GM18511 (cell line): ENCODE data around the gene SLC9A7.
"Not testable (repeated sequence)": the region's sequence is repeated elsewhere in the genome, so short reads cannot be mapped to it uniquely, and the experiment has no call there.

Source experiments
- ATAC-seq: cut with Tn5 transposase; IDR thresholded peaks from one replicate; pipeline ENCODE4 v1.9.1; 2021; ENCODE audit warnings: mild to moderate bottlenecking, moderate library complexity; ENCODE audit not compliant: unreplicated experiment

The SLC9A7 gene

GRCh38 chrX:46754586-46755061 is 4.3 kb downstream of the SLC9A7 start:
- no peak for ATAC-seq

DNA sequence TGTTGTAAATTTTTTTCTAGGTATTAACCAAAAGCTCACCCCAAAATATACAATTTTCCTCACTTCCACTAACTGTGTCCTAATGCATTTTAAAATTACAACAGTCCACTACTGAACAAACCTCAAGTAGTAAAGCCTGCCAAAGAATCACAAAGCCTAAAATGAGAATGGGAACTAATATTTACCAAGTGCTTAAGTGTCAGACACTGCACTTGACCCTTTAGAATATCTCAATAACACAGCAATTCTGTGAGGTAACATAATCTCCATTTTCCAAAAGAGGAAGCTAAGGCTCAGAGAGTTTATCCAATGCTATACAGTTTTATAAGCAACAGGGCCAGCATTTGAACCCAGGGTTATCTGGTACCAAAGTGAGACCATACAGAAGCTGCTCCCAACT is 4.9 kb downstream of the SLC9A7 start:
- no peak for ATAC-seq

- no peak for ATAC-seq
Measured at GRCh38 chrX:46750889-46751288, 8.0 kb downstream of the SLC9A7 start.

DNA sequence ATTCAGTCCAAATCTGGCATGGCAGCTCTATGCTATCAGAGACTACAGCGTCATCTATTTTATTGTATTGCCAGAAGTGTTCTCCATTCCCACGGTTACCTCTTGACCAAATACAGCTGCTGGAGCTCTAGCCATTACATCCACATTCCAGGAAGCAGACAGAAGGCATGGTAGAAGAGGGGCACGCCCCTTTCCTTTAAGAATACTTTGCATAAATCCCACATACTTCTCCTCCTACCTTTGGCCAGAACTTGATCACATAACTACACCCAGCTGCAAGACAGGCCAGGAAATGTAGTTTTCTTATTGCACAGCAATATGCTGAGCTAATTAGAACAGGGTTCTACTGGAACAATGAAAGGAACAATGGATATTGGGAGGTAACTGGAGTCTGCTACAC is 14.9 kb downstream of the SLC9A7 start:
- no peak for ATAC-seq

DNA sequence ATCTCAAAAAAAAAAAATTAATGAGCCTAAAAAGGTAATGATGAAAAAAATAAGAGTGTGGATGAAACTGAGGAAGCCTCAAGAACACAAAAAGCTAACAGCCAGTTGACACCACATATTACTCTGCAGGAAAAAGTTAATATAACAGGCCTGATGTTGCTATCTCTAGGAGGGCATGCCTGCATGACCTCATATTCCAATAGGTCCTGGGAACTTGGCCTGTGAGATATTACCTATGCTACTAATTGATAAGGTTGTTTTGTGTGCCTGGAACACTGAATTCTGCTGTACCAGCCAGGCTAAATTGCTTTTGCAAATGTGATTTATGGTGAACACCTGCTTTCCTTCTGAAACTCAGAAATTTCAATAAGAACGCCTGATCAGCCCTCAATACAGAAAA is 15.9 kb downstream of the SLC9A7 start:
- ATAC-seq = no peak

- no peak for ATAC-seq
Measured at GRCh38 chrX:46739736-46740135, 19.2 kb downstream of the SLC9A7 start.

- ATAC-seq = no peak
Measured at GRCh38 chrX:46737462-46737861, 21.5 kb downstream of the SLC9A7 start.

DNA sequence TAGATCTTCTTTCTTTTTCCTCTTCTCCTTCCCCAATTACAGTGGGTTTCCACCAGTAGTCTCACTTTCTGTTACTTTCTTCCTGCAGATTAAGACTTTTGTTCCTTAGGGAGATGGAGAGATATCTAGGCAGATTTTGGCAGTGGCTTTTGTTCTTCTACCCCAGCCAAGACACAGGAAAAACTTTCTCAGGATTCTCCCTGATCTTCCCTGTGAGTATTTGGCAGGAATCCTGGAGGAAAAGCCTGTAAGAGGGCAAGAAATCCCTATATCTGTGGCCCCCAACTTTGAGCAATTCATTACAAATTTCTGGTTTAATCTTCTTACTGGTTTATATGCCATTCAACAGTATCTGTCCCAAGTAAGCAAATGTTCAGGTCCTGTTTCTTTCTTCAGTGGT is 21.9 kb downstream of the SLC9A7 start:
- ATAC-seq = no peak

- no peak for ATAC-seq
Measured at GRCh38 chrX:46735622-46736021, 23.3 kb downstream of the SLC9A7 start.

GRCh38 chrX:46733226-46733625 is 25.7 kb downstream of the SLC9A7 start:
- no peak for ATAC-seq

DNA sequence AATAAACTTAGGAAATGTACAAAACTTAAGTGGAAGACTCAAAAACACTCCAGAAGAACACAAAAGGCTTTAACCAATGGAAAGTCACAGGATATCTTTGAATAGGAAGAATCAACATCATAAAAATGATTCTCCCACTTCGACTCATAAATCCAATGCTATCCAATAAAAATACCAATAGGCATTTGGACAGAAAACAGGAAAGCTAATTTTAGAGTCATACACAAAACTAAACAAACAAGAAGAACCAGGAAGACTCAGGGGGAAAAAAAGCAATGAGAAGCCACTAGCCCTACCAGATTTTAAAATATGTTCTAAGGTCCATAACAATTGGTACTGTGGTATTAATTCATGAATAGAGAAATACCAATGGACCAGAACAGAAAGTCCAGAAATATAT is 28.2 kb downstream of the SLC9A7 start:
- ATAC-seq = no peak

- no peak for ATAC-seq
Measured at GRCh38 chrX:46727441-46727840, 31.5 kb downstream of the SLC9A7 start.

GRCh38 chrX:46723569-46723927 is 35.4 kb downstream of the SLC9A7 start:
- not testable (repeated sequence) for ATAC-seq

- ATAC-seq = no peak
Measured at GRCh38 chrX:46722742-46723568, 36.0 kb downstream of the SLC9A7 start.

GRCh38 chrX:46716796-46717195 is 42.1 kb downstream of the SLC9A7 start:
- ATAC-seq = no peak

DNA sequence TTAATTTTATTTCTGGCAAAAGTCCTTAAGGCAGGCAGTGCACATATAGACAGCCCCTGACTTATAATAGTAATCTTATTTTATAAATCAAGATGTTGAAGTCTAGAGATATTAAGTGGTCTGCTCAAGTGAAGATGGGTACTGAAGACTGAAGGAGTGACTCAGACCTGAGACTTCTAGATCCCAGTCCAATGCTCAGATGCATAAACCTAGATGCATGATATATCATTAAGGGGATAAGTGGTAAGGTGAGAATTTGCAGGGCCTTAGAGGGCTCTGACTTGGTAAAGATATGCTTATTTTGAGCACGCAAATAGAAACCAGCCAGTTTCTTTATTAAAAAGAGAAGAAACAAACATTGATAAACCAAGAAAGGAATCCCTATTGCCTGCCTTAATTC is 42.9 kb downstream of the SLC9A7 start:
- no peak for ATAC-seq

DNA sequence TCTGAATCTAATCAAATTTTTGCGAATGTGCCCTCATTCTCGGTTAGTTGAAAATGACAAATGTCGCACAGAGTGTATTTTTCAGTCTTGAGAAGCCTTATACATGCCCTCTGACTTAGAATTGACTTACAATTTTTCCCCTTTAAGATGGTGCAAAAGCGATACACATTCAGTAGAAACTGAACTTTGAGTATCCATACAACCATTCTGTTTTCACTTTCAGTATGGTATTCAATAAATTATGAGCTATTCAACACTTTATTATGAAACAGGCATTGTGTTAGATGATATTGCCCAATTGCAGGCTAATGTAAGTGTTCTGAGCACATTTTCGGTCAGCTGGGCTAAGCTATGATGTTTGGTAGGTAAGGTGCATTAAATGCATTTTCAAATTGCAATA is 43.4 kb downstream of the SLC9A7 start:
- no peak for ATAC-seq

GRCh38 chrX:46713672-46714490 is 45.0 kb downstream of the SLC9A7 start:
- peak; percentile 60 for ATAC-seq

DNA sequence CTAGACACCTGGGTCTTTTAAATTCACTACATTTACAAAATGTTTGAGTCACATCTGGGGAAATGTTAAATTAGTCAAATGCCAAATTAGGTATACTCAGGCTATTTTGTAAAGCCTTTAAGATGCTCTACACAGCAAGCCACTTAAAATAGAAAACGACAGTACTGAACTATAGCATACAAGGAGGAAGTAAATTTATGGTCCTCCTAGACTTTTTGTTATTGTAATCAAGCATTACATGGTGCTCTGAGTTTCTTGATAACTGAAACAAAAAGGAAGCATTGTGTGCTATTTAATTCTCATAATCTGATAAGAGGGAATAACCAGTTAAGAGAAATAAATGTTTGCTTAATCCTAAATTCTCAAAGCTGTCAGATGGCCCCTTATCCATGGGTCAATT is 46.2 kb downstream of the SLC9A7 start:
- ATAC-seq = no peak

DNA sequence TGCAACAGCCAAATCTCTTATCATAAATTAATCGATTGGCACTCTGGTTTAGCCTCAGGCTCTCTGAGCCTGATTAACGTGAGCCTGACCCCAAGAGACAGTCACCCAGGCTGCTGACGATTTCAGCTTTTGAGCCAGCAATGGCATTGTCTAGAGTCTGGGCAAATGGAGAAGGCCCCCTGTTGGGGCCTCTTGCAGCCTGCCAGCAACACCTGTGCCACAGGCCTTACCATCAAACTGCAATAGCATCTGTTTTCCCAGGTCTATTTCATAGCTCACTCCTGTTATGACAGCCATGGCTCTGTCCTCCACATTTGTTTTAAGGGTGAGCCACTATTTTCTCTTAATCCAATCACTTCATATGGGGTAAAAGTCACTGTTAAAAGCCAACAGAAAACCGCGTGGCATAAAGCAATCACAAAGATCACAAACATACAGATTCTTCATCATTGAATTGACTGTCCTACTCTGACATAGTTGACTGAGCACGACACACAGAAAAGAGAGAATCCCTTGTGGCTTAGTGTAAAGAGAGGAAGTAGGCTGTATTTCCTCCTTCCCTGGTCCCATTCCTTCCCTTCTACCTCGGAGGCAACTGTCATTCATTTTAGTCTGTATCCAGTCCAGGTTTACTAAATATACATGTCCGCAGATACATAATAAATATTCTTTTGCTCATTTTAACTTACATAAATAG is 47.8 kb downstream of the SLC9A7 start:
- ATAC-seq = peak; percentile 51

DNA sequence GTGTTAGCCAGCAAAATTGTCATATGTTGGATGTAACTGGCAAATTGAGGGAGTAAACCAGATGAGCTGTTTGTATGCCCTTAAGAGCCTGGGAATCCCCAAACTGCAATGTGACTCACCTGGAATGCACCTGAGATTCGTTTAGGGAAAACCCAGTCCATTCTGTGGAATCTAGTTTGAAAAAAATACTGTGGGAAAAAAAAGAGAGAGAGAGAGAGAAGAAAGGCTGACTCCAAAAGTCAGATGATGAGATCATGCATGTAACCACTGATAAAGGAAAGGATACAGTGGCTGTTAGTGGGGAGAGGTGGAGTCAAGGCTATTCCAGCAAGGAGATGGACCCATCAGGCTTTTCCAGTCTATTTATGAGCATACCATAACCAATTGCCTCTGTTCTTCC is 48.5 kb downstream of the SLC9A7 start:
- ATAC-seq = no peak
